ENCODE measurements around the gene ARPIN.
"Not testable (repeated sequence)": the region's sequence is repeated elsewhere in the genome, so short reads cannot be mapped to it uniquely, and the experiment has no call there.

ARPIN gene

DNA sequence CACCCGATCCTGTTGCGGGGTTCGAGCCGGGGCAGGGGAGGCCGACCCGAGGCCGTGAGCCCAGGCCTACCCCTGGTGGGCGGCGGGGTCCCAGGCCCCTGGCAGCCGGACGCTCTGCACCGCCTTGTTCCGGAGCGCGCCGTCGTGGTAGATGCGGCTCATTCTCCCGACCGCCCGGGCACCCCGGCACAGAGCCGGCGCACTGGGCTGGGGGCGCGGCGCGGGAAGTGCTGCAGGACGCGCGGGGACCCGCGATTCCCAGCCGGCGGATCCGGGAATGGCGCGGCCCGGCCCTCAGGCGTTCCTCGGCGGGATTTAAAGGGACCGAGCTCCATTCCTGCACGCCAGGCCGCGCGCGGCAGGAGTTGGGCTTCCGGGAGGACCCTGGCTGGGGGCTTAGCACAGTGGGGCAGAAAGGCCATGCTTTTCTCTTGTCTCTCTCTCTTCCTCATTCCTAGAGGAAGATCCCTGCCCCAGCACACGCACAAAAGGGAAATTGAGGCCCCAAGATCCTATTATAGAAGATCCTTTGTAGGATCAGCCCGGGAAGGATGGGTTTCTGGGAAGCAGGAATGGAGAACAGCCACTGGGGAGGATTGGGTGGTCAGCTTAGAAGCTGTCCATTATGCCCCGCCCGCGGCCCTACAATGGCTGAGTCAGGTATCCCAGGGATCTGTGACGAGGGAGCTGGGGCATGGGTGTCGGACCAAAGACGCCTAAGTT is at the start of gene ARPIN:
Gene ARPIN (minus strand): TSS at position 279 of the 723 bp plus-strand sequence. CDS start 117 bp downstream, at position 162.
- Histone ChIP-seq H3K36me3 (ENCODE audit: low read depth) (peaks cover 4% of the 10 kb centered on the region), H3K4me1 (ENCODE audit: insufficient read depth, poor library complexity, severe bottlenecking) (peaks cover 27% of the 10 kb centered on the region), H3K27me3 (ENCODE audit: insufficient read depth, poor library complexity, severe bottlenecking) (no peaks in the 10 kb centered on the region), H3K9me3 (ENCODE audit: severe bottlenecking) (no peaks in the 10 kb centered on the region), H3K27ac (ENCODE audit: poor library complexity, severe bottlenecking) (peak within 1 kb of the TSS; percentile 32), H3K4me3 (ENCODE audit: severe bottlenecking) (peak within 1 kb of the TSS; percentile 65)
- ATAC-seq (ENCODE audit: low read depth) (peak; percentile 72), DNase-seq (ENCODE audit: low spot score) (peak; percentile 79)
- no peak for TF ChIP-seq CTCF (IDR thresholded peaks at IDR 0.05; ENCODE audit: poor library complexity, severe bottlenecking)

- DNase-seq (ENCODE audit: low spot score): peak; percentile 80
- Histone ChIP-seq H3K27me3 (ENCODE audit: insufficient read depth, poor library complexity, severe bottlenecking) (no peaks in the 10 kb centered on the region), H3K9me3 (ENCODE audit: severe bottlenecking) (no peaks in the 10 kb centered on the region), H3K27ac (ENCODE audit: poor library complexity, severe bottlenecking) (peak overlapping the region; percentile 2), H3K36me3 (ENCODE audit: low read depth) (no peaks in the 10 kb centered on the region), H3K4me3 (ENCODE audit: severe bottlenecking) (no peak overlapping the region), H3K4me1 (ENCODE audit: insufficient read depth, poor library complexity, severe bottlenecking) (peaks cover 10% of the 10 kb centered on the region)
- TF ChIP-seq CTCF (IDR thresholded peaks at IDR 0.05; ENCODE audit: poor library complexity, severe bottlenecking): no peak
- ATAC-seq (ENCODE audit: low read depth): peak; percentile 92
These were observed 45.5 kb upstream of the ARPIN start for GRCh38 chr15:89958107-89958805.

DNA sequence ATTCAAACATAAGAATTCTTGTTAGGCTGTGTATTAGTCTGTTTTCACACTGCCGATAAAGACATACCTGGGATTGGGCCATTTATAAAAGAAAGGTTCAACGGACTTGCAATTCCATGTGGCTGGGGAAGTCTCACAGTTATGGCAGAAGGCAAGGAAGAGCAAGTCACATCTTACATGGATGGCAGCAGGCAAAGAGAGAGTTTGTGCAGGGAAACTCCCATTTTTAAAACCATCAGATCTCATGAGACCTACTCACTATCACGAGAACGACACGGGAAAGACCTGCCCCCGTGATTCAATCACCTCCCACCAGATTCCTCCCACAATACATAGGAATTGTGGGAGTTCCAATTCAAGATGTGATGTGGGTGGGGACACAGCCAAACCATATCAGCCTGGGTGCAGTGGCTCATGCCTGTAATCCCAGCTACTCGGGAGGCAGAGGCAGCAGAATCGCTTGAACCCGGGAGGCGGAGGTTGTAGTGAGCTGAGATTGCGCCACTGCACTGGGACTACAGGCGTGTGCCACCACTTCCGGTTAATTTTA is 42.8 kb upstream of the ARPIN start:
- not testable (repeated sequence) for H3K27ac ChIP-seq (ENCODE audit: poor library complexity, severe bottlenecking); H3K9me3 ChIP-seq (ENCODE audit: severe bottlenecking); H3K36me3 ChIP-seq (ENCODE audit: low read depth); ATAC-seq (ENCODE audit: low read depth); DNase-seq (ENCODE audit: low spot score); H3K27me3 ChIP-seq (ENCODE audit: insufficient read depth, poor library complexity, severe bottlenecking); H3K4me3 ChIP-seq (ENCODE audit: severe bottlenecking)
- H3K4me1 ChIP-seq (ENCODE audit: insufficient read depth, poor library complexity, severe bottlenecking): peaks cover 10% of the 10 kb centered on the region

DNA sequence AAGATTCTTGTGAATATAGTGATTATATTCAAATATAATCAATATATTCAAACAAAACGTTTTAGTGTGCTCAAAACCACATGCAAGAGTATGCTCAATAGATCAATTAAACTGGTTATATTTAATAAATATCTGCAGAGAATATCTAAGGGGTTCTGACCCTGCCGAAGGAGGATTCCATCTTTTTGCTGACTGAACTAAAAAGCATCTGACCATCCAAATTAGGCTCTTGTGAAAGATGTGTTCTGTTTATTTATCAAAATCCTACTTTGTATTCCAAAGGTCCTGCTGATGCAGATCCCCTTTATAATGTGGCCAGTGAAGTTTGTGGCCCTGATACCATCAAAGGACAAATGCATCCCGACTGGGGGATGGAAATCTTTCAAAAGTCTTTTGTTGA is 41.8 kb upstream of the ARPIN start:
- Histone ChIP-seq H3K4me3 (ENCODE audit: severe bottlenecking) (no peak overlapping the region), H3K9me3 (ENCODE audit: severe bottlenecking) (no peaks in the 10 kb centered on the region), H3K36me3 (ENCODE audit: low read depth) (no peaks in the 10 kb centered on the region), H3K27ac (ENCODE audit: poor library complexity, severe bottlenecking) (no peak overlapping the region), H3K27me3 (ENCODE audit: insufficient read depth, poor library complexity, severe bottlenecking) (no peaks in the 10 kb centered on the region), H3K4me1 (ENCODE audit: insufficient read depth, poor library complexity, severe bottlenecking) (peaks cover 10% of the 10 kb centered on the region)
- ATAC-seq (ENCODE audit: low read depth) (no peak), DNase-seq (ENCODE audit: low spot score) (no peak)
- TF ChIP-seq CTCF (IDR thresholded peaks at IDR 0.05; ENCODE audit: poor library complexity, severe bottlenecking): no peak

DNA sequence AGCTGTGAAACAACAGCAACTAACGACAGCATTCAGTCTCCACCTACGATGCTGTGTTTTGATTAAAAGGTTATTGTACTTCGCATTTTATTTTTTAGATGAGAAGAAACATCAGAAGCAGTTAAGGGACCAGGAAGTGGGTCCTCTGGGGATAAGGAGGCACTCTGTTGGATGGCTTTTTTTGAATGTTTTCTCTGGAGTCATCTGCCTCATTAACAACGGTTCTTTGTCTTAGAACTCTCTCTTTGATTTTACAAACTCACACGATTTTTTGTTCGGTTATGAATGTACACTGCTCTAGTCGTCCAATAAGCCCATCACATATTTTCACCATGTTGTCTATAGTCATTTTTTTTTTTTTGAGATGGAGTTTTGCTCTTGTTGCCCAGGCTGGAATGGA is 36.0 kb upstream of the ARPIN start:
- ATAC-seq (ENCODE audit: low read depth): no peak

More for the DNA sequence above, 36.0 kb upstream of the ARPIN start:
- Histone ChIP-seq H3K27me3 (ENCODE audit: insufficient read depth, poor library complexity, severe bottlenecking) (no peaks in the 10 kb centered on the region), H3K36me3 (ENCODE audit: low read depth) (no peaks in the 10 kb centered on the region), H3K27ac (ENCODE audit: poor library complexity, severe bottlenecking) (no peak overlapping the region), H3K9me3 (ENCODE audit: severe bottlenecking) (no peaks in the 10 kb centered on the region), H3K4me3 (ENCODE audit: severe bottlenecking) (no peak overlapping the region), H3K4me1 (ENCODE audit: insufficient read depth, poor library complexity, severe bottlenecking) (no peaks in the 10 kb centered on the region)
- DNase-seq (ENCODE audit: low spot score): no peak
- TF ChIP-seq CTCF (IDR thresholded peaks at IDR 0.05; ENCODE audit: poor library complexity, severe bottlenecking): no peak

Data from RWPE2 (cell line).